Upper lobe of right lung (tissue), 1 donor: ENCODE data around the gene OGFOD3. TPM values are rescaled to one million over a fixed set of nuclear protein-coding genes. Genes with fewer than 3 reads are reported as not detected.
A peak's percentile ranks its signal among the peaks of the same experiment; 100 is the strongest.

Experiments
- ATAC-seq: fragments of 200-7000 bp; cut with Tn5 transposase; one replicate; pipeline ENCODE4 v1.9.1; 2020; ENCODE audit warnings: mild to moderate bottlenecking, moderate library complexity
- DNase-seq: peaks from one replicate; pipeline ENCODE4 v3.0.0-alpha.2; 2020
- H3K27ac ChIP-seq: fragments of 200-600 bp; one replicate; pipeline ENCODE4 v1.8.0; 2022
- H3K27me3 ChIP-seq: fragments of 200-600 bp; one replicate; pipeline ENCODE4 v1.8.0; 2022; ENCODE audit warnings: mild to moderate bottlenecking
- H3K36me3 ChIP-seq: fragments of 200-600 bp; one replicate; pipeline ENCODE4 v1.8.0; 2022
- H3K4me1 ChIP-seq: fragments of 200-600 bp; one replicate; pipeline ENCODE4 v1.8.0; 2022
- H3K4me3 ChIP-seq: fragments of 200-600 bp; one replicate; pipeline ENCODE4 v1.8.0; 2022; ENCODE audit warnings: mild to moderate bottlenecking
- H3K9me3 ChIP-seq: fragments of 200-600 bp; one replicate; pipeline ENCODE4 v1.8.0; 2022
- CTCF ChIP-seq: fragments of 200-600 bp; IDR thresholded peaks from one replicate; pipeline ENCODE4 v1.8.0; 2022; ENCODE audit warnings: antibody characterized with exemption
- intact Hi-C: fragments of 100-400 bp; cut with DNase I; formaldehyde crosslinking; loops from one replicate; pipeline ENCODE4 v1.11.0; 2022
- total RNA-seq: library from RNA; stranded (reverse); fragmentation: NEBNext Ultra II Directional; extraction: Animal tissue kit (Norgen Biotek cat#: 25700); gene quantifications from one replicate; pipeline ENCODE4 v1.2.1, GENCODE V29; 2021
- donor health status: DM: no; HTN: yes; CAD: no; lungs with severe emphysema.

The OGFOD3 gene
- total RNA-seq, 1 donor from 2014 or later: 32.7 TPM

DNA sequence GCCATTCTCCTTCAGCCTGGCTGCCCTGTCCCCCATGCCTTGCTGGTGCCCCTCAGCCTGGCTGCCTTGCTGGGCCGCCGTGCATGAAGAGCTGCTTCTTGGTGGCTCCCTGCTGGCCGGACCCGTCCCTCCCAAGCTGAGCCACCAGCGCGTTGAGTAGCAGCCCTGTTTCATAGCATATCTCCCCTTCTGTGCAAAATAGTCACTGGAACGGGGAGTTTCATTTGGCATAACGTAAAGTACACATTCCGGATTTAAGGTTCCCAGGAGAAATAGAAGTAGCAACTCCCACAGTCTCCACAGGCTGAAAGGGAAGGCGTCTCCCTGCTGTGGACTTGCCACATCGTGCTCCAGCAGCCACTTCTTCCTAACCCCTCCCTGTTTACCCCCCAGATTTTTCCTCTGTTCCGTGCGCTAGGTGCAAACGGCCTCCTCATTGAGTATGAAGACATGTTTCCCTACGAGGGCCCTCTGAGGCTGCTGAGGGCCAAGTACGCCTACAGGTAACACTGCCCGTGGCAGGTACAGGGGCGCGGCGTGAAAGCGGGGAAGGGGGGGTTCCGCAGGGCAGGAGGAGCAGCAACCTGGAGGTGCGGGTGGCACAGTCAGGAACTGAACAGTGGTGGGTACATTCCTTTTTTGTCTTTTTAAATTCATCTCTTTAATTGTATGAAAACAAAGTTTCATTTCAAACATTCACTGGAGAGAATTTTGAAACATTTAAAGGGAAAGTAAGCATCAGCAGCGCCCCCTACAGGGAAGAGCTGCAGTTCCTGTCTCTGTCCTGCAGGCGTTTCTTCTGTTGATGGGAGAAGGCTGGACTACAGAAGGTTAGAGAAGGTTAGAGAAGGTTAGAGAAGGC, 5.8 kb upstream of the OGFOD3 start:
- TF ChIP-seq CTCF: peak; percentile 66
- Histone ChIP-seq H3K27me3 (no peaks in the 10 kb centered on the region), H3K27ac (no peak overlapping the region), H3K36me3 (peaks cover 10% of the 10 kb centered on the region), H3K4me1 (peaks cover 4% of the 10 kb centered on the region), H3K9me3 (no peaks in the 10 kb centered on the region), H3K4me3 (no peak overlapping the region)
- intact Hi-C loops: no loop called here
- ATAC-seq: peak; percentile 70
- no peak for DNase-seq

- Histone ChIP-seq H3K27me3 (no peaks in the 10 kb centered on the region), H3K27ac (peak overlapping the region; percentile 89), H3K4me1 (peaks cover 15% of the 10 kb centered on the region), H3K9me3 (no peaks in the 10 kb centered on the region), H3K36me3 (peaks cover 10% of the 10 kb centered on the region), H3K4me3 (peak overlapping the region; percentile 93)
- intact Hi-C loops: no loop called here
- ATAC-seq (no peak), DNase-seq (no peak)
- no peak for TF ChIP-seq CTCF
Observed at GRCh38 chr17:82419540-82419939, 1.2 kb upstream of the OGFOD3 start.

DNA sequence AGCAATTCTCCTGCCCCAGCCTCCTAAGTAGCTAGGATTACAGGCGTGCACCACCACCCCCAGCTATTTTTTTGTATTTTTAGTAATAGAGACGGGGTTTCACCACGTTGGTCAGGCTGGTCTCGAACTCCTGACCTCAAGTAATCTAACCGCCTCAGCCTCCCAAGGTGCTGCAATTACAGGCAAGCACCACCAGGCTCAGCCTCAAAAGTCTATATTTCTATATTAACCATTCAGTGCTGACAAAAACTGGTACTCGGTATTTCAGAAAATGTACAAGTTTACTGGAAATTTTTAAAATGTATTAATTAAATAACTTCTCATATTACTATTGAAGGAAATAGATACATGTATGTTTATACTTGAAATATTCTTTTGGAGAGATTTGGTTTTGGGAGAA, 1.6 kb downstream of the OGFOD3 start:
- peak; percentile 10 for TF ChIP-seq CTCF
- Histone ChIP-seq H3K9me3 (no peaks in the 10 kb centered on the region), H3K27ac (no peak overlapping the region), H3K36me3 (peaks cover 10% of the 10 kb centered on the region), H3K4me1 (peaks cover 15% of the 10 kb centered on the region), H3K4me3 (no peak overlapping the region), H3K27me3 (no peaks in the 10 kb centered on the region)
- intact Hi-C loops: no loop called here
- ATAC-seq: no peak
- DNase-seq: no peak

- intact Hi-C loops: no loop called here
- no peak for DNase-seq
- Histone ChIP-seq H3K4me3 (no peak overlapping the region), H3K9me3 (no peaks in the 10 kb centered on the region), H3K4me1 (peaks cover 15% of the 10 kb centered on the region), H3K27ac (no peak overlapping the region), H3K36me3 (peaks cover 10% of the 10 kb centered on the region), H3K27me3 (no peaks in the 10 kb centered on the region)
- ATAC-seq: no peak
- TF ChIP-seq CTCF: no peak
Observed at GRCh38 chr17:82416264-82416663, 2.1 kb downstream of the OGFOD3 start.

GRCh38 chr17:82415786-82416185, 2.6 kb downstream of the OGFOD3 start:
- H3K9me3 ChIP-seq: no peaks in the 10 kb centered on the region
- peaks cover 9% of the 10 kb centered on the region for H3K36me3 ChIP-seq
- no peak for DNase-seq
- H3K4me3 ChIP-seq: no peak overlapping the region
- TF ChIP-seq CTCF: no peak
- H3K4me1 ChIP-seq: peaks cover 15% of the 10 kb centered on the region
- no peak overlapping the region for H3K27ac ChIP-seq
- no peaks in the 10 kb centered on the region for H3K27me3 ChIP-seq
- intact Hi-C loops: no loop called here
- no peak for ATAC-seq
